GM18517 (cell line): ENCODE measurements around the gene RNF144B.
"Not testable (repeated sequence)": the region's sequence is repeated elsewhere in the genome, so short reads cannot be mapped to it uniquely, and the experiment has no call there.

Experiments
- ATAC-seq: cut with Tn5 transposase; IDR thresholded peaks from one replicate; pipeline ENCODE4 v1.9.1; 2021; ENCODE audit warnings: mild to moderate bottlenecking, moderate library complexity; ENCODE audit not compliant: unreplicated experiment

Gene RNF144B

DNA sequence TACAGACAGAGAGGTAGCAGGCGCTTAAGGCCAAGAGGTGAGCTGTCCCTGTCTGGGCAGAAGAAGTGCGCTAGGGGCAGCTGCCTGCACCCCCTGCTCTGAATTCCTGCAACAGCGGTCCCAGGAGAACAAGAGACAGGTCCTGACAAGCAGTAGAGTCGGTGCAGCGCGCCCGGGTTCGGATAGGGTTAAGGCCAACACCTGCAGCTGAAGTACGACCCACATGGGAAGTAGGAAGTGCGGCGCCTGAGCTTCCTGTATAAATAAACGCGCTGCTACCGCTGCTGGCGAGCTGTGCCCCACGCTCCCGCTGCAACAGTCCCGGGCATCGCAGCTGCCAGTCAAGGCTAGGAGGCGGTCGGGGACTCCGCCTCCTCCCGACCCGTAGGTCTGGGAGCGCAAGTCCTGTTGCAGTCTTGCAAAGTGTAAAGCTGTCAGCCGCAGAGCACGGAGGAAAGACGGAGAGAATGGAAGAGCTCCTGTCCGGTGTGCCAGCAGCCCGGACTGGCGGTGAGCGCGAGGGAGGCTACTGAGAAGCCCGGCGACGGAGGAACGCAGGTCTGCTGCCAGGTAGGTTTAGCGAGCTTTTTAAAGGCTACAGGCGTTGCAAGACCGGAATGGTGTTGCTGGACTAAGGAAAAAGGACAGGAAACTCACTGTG, at the start of gene RNF144B:
Gene RNF144B, plus strand, starts transcription at position 290 of the 661 bp plus-strand sequence. CDS start 12,185 bp downstream, outside the sequence.
- peak; percentile 78 for ATAC-seq

DNA sequence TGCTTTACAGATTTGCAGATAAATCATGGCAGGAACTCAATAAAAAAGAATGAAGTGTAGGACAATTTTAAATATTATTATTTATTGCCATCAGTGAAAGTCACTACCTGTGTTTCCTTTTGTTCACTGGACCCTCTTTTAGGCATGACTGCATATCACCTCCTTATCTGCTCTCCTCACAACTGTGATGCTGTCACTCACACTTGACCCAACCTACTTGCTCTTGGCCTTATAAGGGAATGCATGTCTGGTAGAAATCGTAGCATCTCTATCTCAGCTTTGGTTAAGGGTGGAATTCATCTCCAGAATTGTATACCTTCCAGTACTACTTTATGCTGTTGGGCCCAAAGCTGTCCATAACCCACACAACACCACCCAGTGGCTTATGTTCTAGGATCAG, 47.6 kb upstream of the RNF144B start:
- ATAC-seq: no peak

DNA sequence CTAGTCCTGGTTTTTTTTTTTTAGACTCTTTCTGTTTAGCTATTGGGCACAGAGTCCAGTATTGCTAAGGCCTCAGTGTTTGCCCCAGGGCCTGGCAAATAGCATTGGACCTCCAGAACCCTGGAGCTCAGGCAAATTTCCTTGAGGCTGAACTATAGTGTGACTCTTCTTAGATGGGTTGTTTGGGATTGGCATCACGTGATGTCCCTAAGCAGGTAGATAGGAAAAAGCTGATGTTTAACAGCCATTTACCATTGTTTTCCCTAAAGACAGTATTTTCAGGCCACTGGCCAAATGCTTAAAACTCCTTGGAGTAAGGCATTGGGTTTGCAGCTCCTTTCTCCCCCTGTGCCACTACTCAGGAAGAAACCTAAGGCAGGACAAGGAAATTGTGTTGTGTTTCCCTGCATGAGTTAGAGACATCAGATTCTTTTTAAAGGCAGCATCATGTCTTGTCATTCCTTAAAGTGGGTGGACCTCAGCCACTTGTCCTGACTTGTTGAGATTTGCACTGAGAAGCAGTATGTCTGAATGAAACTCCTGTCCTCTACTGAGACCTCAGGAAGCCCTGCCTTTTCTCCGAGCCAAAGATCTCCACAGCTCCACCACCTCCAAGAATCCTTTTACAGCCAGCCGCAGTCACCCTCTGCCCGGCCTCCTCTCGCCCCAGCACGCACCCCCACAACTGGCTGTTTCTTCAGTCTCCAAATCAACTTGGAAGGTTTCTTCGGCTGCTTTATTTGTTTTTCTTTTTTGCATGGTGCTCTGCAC, 46.2 kb upstream of the RNF144B start:
- no peak for ATAC-seq

DNA sequence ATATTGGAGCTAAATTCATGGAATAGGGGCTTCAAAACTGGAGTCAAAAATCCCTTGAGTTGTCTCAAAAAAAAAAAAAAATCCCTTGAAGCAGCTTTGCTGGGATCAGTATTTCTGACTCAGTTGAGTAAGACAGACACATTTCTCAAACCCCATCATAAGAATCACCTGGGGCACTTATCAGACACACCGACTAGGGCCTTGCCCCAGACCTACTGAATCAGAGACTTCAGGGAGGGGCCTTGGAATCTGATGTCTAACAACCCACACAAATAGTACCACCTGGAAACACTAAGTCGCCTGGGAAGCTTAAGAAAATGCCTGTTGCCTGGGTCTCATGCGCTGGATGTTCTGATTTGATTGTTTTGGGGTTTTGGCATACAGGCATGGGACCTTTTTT, 44.9 kb upstream of the RNF144B start:
- no peak for ATAC-seq

DNA sequence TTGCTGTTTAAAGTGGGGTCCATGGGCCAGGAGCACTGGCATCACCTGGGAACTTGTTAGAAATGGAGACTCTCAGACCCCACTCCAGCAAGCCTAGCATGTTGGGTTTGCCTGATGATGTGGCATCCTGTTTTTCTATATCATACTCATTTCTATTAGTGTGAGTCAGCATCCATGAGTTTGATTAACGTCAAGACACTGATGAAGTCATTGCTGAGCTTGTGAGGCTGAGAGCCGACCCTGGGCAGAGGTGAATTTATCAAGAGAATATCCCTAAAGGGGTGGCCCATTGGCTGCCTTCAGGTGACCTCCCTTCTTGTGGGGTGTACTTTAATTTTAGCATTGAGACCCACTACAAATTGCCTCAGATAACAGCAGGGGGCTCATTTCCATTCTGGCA, 43.4 kb upstream of the RNF144B start:
- no peak for ATAC-seq

DNA sequence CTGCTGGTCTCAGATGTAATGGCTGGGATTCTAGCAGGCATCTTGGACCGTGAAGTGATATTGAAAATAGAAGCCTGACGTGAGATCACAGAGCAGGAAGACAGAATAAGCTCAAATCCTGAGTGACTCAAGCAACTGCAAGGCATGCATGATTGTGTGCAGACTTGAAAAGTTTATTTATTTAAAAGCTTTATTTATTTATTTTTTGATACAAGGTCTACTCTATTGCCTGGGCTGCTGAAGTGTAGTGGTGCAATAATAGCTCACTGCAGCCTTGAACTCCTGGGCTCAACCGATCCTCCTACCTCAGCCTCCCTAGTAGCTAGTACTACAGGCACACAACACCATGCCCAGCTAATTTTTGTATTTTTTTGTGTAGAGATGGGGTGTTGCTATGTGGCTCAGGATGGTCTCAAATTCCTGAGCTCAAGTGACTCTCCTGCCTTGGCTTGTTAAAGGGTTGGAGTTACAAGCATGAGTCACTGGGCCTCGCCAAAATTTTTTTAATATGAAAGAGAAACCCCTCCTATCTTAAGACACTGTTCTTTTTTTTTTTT, 40.1 kb upstream of the RNF144B start:
- ATAC-seq: no peak

DNA sequence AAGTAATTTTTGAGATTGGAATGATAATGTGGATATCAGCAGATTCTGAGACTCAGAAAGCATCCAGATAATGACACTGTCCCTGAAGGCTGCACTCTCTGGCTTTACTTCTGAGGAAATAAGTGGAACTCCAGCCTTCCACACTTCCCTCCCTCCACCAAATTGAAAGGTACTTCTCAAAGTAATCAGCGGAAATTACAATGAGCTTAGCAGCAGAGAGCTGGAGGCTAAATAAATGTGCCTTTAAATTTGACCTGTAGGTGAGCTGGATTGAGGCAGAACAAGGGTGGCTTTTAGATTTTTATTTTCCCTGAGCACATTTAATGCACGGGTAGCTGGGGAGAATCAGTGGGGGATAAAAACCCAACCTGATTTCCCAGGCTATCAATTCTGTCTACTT, 39.3 kb upstream of the RNF144B start:
- no peak for ATAC-seq

DNA sequence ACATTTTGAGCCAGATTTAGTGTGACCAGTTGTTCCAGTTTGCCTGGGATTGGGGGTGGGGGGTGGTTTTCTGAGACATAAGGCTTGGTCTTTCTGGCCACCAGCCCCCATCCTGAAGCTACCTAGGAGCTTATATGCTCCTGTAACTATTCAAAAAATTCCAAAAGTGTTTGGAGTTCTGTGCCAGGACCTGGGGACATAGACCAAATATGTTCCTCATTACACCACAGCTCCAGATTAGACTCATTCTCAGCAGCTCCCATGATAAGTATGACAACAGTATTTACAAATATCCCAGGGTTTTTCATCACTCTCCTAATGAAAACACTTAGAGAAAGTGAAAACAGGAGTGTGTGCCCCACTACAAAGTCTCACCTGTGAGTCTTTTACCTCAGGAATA, 37.8 kb upstream of the RNF144B start:
- no peak for ATAC-seq

DNA sequence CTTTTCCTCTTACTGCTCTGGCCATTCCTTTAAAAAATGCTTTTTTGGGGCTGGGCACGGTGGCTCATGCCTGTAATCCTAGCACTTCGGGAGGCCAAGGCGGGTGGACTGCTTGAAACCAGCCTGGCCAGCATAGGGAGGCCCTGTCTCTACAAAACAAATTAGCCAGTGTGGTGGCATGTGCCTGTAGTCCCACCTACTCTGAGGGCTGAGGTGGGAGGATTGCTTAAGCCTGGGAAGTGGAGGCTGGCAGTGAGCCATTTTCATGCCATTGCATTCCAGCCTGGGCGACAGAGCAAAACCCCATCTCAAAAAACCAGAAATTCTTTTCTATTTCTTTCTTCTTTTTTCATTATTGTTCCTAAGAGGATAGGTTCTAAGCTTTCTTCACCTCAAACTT, 36.9 kb upstream of the RNF144B start:
- ATAC-seq: no peak

DNA sequence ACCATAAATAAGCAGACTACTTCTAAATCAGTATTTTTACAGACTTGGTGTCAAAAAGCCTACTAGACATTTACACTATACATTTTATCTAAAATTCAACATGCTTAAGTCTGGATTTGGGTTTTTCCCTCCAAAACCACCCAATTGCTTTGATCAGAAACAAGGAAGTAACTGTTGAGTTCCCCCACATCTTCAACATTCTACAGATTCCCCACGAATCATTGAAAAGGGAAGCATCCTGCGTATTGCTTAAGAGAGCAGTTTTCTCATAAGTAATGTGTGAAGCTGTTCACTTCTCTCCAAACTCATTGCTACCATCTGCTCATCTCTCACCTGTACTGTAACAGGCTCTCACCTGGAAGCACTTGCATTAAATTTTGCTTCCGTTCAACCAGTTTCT, 36.4 kb upstream of the RNF144B start:
- ATAC-seq: no peak

DNA sequence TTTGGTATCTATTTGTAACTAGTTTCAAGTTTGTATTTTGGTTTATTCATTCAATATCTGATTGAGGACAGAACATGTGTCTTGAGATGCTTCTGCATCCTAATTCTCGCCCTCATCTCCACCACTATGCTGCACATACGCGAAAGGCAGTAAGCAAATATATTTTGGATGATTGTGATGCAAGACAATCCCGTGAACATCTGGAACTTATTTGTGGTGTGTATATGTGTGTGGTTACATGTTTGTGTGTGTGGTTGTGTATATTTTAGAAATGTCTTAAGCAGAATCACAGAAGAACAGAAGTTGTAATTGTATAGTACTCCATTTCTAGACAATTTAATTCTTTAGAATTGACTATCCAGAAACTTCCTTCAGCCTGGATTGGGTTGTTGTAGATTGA, 35.1 kb upstream of the RNF144B start:
- ATAC-seq: no peak

DNA sequence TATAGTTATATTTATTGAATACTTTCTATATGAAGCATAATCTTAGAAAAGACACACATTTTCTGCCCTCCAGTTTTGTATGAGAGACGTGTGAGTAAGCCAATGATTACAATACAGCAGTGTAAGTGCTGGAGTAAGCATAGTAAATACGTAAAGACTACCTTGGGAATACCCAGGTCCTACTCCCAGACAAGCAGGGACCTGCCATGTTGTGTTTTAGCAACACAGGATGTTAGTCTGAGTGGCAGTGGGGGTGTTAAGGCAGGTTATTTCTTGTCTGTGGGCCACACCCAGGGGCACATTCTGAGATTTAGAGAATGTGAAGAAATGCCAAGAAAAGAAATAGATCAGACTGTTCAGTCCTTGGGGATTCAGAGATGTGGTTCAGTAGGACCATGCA, 34.3 kb upstream of the RNF144B start:
- ATAC-seq: no peak

DNA sequence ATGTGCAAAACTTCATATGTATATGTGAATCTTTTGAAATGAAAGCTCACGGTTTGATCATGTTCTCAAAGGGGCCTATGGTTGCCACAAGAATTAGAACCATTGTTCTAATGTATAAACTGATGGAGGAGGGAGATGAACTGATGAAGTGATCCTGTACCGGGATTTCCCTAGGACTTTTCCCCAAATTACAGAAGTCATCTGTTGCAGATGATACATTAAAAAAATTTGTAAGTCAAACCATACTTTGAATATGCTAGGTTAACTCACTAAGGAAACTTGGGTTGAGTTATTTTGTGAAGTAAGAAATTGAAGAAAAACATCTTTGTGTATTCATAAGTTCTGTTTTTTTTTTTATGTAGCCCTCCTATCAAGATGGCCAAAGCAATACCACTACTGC, 33.9 kb upstream of the RNF144B start:
- no peak for ATAC-seq

DNA sequence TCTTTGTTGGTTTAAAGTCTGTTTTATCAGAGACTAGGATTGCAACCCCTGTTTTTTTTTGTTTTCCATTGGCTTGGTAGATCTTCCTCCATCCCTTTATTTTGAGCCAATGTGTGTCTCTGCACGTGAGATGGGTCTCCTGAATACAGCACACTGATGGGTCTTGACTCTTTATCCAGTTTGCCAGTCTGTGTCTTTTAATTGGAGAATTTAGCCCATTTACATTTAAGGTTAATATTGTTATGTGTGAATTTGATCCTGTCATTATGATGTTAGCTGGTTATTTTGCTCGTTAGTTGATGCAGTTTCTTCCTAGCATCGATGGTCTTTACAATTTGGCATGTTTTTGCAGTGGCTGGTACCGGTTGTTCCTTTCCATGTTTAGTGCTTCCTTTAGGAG, 29.6 kb upstream of the RNF144B start:
- ATAC-seq: not testable (repeated sequence)

DNA sequence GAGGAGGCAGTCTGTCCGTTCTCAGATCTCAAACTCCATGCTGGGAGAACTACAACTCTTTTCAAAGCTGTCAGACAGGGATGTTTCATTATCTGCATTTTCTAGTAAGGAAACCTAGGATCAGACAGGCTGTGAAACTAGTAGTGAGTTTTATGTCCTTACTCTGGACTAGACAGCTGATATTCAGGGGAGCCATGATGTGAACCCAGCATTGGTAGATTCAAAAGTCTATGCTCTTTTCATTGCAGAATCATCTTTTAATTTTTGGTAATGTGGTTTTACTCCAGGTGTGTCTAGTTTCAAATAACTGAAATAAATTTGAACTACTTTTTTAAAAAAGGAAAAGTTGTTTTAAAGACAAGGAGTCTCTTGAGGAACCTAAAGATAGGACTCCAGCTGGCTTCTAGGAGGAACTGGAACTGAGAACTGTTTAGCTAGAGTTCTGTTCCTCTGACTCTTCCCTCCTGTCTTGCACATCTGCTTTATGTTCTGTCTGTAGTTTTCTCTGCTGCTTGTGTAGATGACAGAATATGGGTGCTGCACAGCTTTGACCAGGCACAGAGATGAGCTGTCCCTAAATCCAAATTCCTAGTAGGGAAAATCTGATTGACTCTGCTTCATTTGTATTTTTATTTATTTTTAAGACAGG, 27.8 kb upstream of the RNF144B start:
- peak; percentile 99 for ATAC-seq

DNA sequence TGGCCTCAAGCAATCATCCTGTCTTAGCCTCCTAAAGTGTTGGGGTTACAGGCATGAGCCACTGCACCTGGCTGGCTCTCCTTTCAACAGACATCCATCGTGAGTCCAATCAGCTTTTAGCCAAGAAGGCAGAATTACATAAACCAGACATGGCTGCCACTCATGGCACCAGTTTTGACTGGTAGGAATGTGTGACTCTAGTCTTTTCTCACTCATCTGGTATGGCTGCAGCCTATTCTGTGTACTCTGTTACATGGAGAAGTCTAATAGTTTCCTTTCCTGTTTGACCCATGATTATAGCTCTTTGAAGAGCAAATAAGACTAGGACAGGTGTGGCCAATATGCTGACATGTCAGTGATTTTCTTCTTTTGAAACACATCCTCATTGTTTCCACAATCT, 27.0 kb upstream of the RNF144B start:
- ATAC-seq: no peak

DNA sequence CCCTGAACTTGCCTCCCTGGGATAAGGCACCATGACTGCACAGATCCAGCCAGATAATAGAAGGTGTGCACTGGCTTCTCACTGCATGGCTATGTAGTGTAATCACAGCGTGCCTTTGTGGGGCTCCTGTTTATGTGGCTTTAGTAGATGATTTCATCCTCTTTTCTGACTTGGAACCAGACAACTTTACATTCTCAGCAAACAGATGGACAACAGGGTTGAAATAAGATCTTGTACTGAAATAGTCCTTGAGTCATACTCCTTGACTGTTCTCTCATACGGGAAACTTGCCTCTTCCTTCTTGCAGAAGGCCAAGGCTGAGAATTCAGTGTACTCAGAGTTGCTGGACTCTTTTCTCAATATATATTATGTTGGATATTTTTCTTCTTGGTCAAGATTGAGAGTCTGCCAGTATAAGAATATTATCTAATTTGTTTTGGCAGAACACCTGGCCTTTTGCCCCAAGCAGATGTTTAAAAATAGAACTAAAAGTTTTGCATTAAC, 25.0 kb upstream of the RNF144B start:
- no peak for ATAC-seq

DNA sequence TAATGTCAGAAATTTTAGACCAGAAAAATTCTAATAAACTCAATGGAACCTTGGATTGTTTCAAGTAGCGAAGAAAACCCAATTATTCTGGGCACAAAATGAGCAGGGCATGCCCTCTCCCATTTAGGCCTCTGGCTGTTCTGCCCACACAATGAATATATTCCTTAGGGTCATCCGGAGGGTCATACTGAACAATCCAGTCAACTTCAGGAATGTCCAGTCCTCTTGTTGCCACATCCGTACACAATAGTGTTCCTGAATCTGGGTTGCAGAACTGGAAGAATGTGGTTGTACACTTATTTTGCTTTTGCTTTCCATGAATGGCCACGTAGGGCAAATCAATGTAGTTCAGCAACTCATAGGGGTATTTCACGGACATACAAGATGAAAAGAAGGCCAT, 23.4 kb upstream of the RNF144B start:
- ATAC-seq: no peak

DNA sequence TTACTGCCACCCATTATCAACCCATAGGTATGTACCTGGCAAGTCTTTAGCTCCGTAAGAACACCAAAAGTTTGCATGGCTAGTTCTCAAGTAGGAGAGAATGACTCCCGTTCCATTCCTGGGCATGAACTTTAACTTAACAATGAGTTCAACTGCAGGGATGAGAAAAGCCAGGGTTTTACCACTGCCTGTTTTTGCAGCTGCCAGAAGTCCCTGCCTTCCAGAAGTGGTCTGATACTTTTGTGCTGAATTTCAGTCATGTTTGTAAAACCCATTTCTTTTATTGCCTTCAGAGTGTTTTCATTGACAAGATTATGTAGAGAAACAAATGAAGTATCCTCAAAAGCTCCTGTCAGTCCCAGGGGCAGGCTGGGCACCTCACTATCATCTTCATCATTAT, 22.6 kb upstream of the RNF144B start:
- ATAC-seq: not testable (repeated sequence)

DNA sequence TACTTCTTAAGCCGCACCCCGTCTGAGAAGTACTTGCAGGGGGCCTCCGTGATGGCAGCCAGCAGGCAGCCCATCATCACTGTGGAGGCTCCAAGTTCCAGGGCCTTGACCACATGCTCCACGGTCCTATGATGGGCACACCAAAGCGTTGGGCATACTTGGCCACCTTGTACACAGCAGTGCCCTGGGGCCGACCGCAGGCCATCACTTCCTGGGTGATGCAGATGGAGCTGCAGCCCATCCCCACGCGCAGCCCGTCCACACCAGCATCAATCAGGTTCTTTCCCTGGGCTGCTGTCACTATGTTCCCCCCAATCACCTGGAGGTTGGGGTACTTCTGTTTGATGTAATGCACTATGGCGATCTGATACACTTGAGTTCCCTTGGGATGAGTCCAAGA, 19.8 kb upstream of the RNF144B start:
- no peak for ATAC-seq

DNA sequence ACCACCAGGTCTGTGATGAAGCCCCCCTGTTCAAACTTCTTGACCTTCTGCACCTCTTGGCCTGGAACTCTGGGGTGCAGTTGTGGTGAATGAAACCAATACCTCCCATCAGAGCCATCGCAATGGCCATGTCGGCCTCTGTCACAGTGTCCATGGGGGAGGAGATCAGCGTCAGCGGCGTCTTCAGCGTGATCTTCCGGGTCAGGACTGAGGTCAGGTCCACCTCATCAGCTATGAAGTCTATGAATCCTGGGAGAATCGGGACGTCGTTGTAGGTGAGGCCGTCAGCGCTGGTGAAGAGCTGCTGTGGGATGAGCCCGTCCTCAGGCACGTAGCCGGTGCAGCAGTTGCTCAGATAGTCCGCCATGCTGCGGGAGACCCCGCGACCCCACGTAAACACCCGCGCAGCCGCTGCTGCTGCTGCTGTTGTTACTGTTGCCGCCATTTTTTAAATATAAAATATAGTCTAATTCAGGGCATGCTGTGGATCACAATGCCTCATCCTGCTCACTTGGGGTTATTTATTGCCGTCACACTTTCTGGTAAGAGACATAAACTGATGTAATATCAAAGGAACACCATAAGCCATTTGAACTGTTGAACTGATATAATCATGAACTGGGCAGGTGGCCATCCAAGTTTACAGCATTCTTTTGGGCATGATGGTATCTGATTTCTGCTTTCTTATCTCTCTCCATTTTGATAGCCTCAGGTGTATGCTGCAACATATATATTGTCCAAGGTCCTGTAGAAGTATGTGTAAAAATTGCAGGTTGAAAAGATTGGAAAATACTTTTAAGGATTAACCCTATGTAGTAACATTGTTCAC, 18.7 kb upstream of the RNF144B start:
- ATAC-seq: no peak
